CD4-positive, CD25-positive, alpha-beta regulatory T cell (primary cell): ENCODE measurements around the gene LCN6. TPM values are rescaled to one million over a fixed set of nuclear protein-coding genes. Genes with fewer than 3 reads are reported as not detected.
"Not testable (repeated sequence)": the region's sequence is repeated elsewhere in the genome, so short reads cannot be mapped to it uniquely, and the experiment has no call there.

Source experiments
- ATAC-seq, 2 donors: fragments of 150-1000 bp; cut with Tn5 transposase; one replicate each; pipeline ENCODE4 v1.10.0; 2021; ENCODE audit warnings: low read depth in 2 of 2, moderate number of reproducible peaks in 2 of 2, moderate library complexity in 1 of 2
- DNase-seq, 3 donors: peaks; one replicate each; pipeline versions ENCODE4 v3.0.0 to v3.0.0-alpha.2; 2012 to 2022; ENCODE audit warnings: mixed read lengths in 1 of 3
- H3K27ac ChIP-seq: one replicate; pipeline ENCODE4 v1.7.0; 2013; ENCODE audit warnings: mild to moderate bottlenecking, low read length; ENCODE audit not compliant: insufficient read depth, poor library complexity, severe bottlenecking
- H3K27me3 ChIP-seq: one replicate; pipeline ENCODE4 v1.7.0; 2013; ENCODE audit warnings: low read length; ENCODE audit not compliant: control insufficient read depth, insufficient read depth
- H3K36me3 ChIP-seq: one replicate; pipeline ENCODE4 v1.7.0; 2013; ENCODE audit warnings: mild to moderate bottlenecking, low read length, moderate library complexity; ENCODE audit not compliant: control insufficient read depth, insufficient read depth
- H3K4me1 ChIP-seq: 2 replicates; pipeline ENCODE4 v1.7.0; 2013; ENCODE audit warnings: mild to moderate bottlenecking, low read length; ENCODE audit not compliant: insufficient read depth, control insufficient read depth, poor library complexity, severe bottlenecking
- H3K4me3 ChIP-seq: one replicate; pipeline ENCODE4 v1.7.0; 2013; ENCODE audit warnings: low read depth, mild to moderate bottlenecking, low read length, moderate library complexity
- H3K9me3 ChIP-seq, 2 experiments: 1 replicate in 1 of 2; 2 replicates in 1 of 2; pipeline ENCODE4 v1.7.0; 2013; ENCODE audit warnings: low read length in 2 of 2, mild to moderate bottlenecking in 1 of 2, moderate library complexity in 1 of 2; ENCODE audit not compliant: control insufficient read depth in 2 of 2
- H3K27ac Mint-ChIP-seq, 3 donors: one replicate each; pipeline ENCODE4 v1.8.0; 2020 to 2022; ENCODE audit warnings: mild to moderate bottlenecking in 3 of 3, mixed read lengths in 3 of 3, moderate library complexity in 2 of 3
- H3K27me3 Mint-ChIP-seq: one replicate; pipeline ENCODE4 v1.8.0; 2022; ENCODE audit warnings: mild to moderate bottlenecking, mixed read lengths
- H3K36me3 Mint-ChIP-seq: one replicate; pipeline ENCODE4 v1.8.0; 2020; ENCODE audit warnings: mixed read lengths
- H3K4me1 Mint-ChIP-seq, 4 donors: one replicate each; pipeline ENCODE4 v1.8.0; 2020 to 2022; ENCODE audit warnings: mixed read lengths in 4 of 4, mild to moderate bottlenecking in 1 of 4
- H3K4me3 Mint-ChIP-seq, 4 donors: one replicate each; pipeline ENCODE4 v1.8.0; 2020 to 2022; ENCODE audit warnings: mild to moderate bottlenecking in 4 of 4, mixed read lengths in 4 of 4, moderate library complexity in 3 of 4
- H3K9me3 Mint-ChIP-seq, 7 donors: one replicate each; pipeline ENCODE4 v1.8.0; 2020 to 2022; ENCODE audit warnings: mixed read lengths in 7 of 7, mild to moderate bottlenecking in 3 of 7, moderate library complexity in 2 of 7
- polyA plus RNA-seq, 4 donors: library from polyadenylated mRNA; unstranded; fragments of 300-500 nt; fragmentation: Illumina TruSeq; gene quantifications; one replicate each; pipeline ENCODE4 v1.2.3, GENCODE V29; 2021
- total RNA-seq: library from RNA; stranded (reverse); gene quantifications from one replicate; pipeline ENCODE4 v1.2.3, GENCODE V29; 2022

The LCN6 gene
- total and polyA plus RNA-seq, 5 donors from 2014 or later: not detected

- Histone ChIP-seq H3K27me3 (no peaks in the 10 kb centered on the region), H3K27ac (no peak overlapping the region), H3K4me3 (no peak overlapping the region), H3K36me3 (no peaks in the 10 kb centered on the region), H3K9me3 (peaks cover 9 to 20% of the 10 kb centered on the region in 2 experiments), H3K4me1 (no peaks in the 10 kb centered on the region)
- H3K27me3 Mint-ChIP-seq: peaks cover 10% of the 10 kb centered on the region
- no peaks in the 10 kb centered on the region for H3K36me3 Mint-ChIP-seq
- peaks cover 0 to 5% (median 0%) of the 10 kb centered on the region in 4 donors for H3K4me1 Mint-ChIP-seq
- no peak overlapping the region for H3K27ac Mint-ChIP-seq
- H3K4me3 Mint-ChIP-seq: no peak overlapping the region
- no peak for ATAC-seq
- DNase-seq: no peak
- H3K9me3 Mint-ChIP-seq: peaks cover 2 to 17% (median 6%) of the 10 kb centered on the region in 7 donors
Observed at GRCh38 chr9:136756134-136756438, 7.8 kb upstream of the LCN6 start.

GRCh38 chr9:136755302-136756133 lies 7.2 kb upstream of the LCN6 start:
- not testable (repeated sequence) for ATAC-seq, H3K4me3 Mint-ChIP-seq, H3K27ac Mint-ChIP-seq, H3K4me1 ChIP-seq, H3K4me1 Mint-ChIP-seq, H3K4me3 ChIP-seq, H3K36me3 Mint-ChIP-seq, DNase-seq, H3K27me3 ChIP-seq, H3K27ac ChIP-seq, H3K36me3 ChIP-seq
- peaks cover 2 to 22% (median 6%) of the 10 kb centered on the region in 7 donors for H3K9me3 Mint-ChIP-seq
- H3K27me3 Mint-ChIP-seq: peaks cover 12% of the 10 kb centered on the region
- peaks cover 12 to 21% of the 10 kb centered on the region in 2 experiments for H3K9me3 ChIP-seq

- Histone ChIP-seq H3K4me3 (no peak overlapping the region), H3K27me3 (no peaks in the 10 kb centered on the region), H3K4me1 (no peaks in the 10 kb centered on the region), H3K9me3 (peaks cover 12 to 21% of the 10 kb centered on the region in 2 experiments), H3K36me3 (no peaks in the 10 kb centered on the region), H3K27ac (no peak overlapping the region)
- no peak for ATAC-seq
- H3K27ac Mint-ChIP-seq: no peak overlapping the region
- H3K4me1 Mint-ChIP-seq: no peaks in the 10 kb centered on the region
- H3K36me3 Mint-ChIP-seq: no peaks in the 10 kb centered on the region
- DNase-seq: no peak
- H3K9me3 Mint-ChIP-seq: peaks cover 2 to 22% (median 7%) of the 10 kb centered on the region in 7 donors
- no peak overlapping the region for H3K4me3 Mint-ChIP-seq
- peaks cover 15% of the 10 kb centered on the region for H3K27me3 Mint-ChIP-seq
Observed at GRCh38 chr9:136754626-136755301, 6.4 kb upstream of the LCN6 start.

GRCh38 chr9:136754059-136754572 lies 5.8 kb upstream of the LCN6 start:
- Mint-ChIP-seq H3K4me1 (no peaks in the 10 kb centered on the region), H3K27ac (no peak overlapping the region), H3K4me3 (no peak overlapping the region), H3K9me3 (peaks cover 2 to 22% (median 7%) of the 10 kb centered on the region in 7 donors), H3K27me3 (peaks cover 15% of the 10 kb centered on the region), H3K36me3 (no peaks in the 10 kb centered on the region)
- Histone ChIP-seq H3K4me3 (no peak overlapping the region), H3K27ac (no peak overlapping the region), H3K4me1 (no peaks in the 10 kb centered on the region), H3K36me3 (no peaks in the 10 kb centered on the region), H3K27me3 (no peaks in the 10 kb centered on the region), H3K9me3 (peaks cover 12 to 21% of the 10 kb centered on the region in 2 experiments)
- DNase-seq (no peak), ATAC-seq (no peak)

GRCh38 chr9:136753371-136754058 lies 5.2 kb upstream of the LCN6 start:
- Histone ChIP-seq H3K4me1 (no peaks in the 10 kb centered on the region), H3K27me3 (no peaks in the 10 kb centered on the region)

GRCh38 chr9:136751814-136752213 lies 3.5 kb upstream of the LCN6 start:
- ATAC-seq (no peak), DNase-seq (no peak)
- Mint-ChIP-seq H3K4me1 (no peaks in the 10 kb centered on the region), H3K27ac (no peak overlapping the region), H3K36me3 (no peaks in the 10 kb centered on the region), H3K9me3 (peaks cover 2 to 22% (median 7%) of the 10 kb centered on the region in 7 donors), H3K27me3 (peaks cover 15% of the 10 kb centered on the region), H3K4me3 (no peak overlapping the region)
- Histone ChIP-seq H3K27ac (no peak overlapping the region), H3K9me3 (peaks cover 12 to 21% of the 10 kb centered on the region in 2 experiments), H3K36me3 (no peaks in the 10 kb centered on the region), H3K4me1 (no peaks in the 10 kb centered on the region), H3K27me3 (no peaks in the 10 kb centered on the region), H3K4me3 (no peak overlapping the region)

More at GRCh38 chr9:136753371-136754058, 5.2 kb upstream of the LCN6 start:
- Histone ChIP-seq H3K9me3 (peaks cover 12 to 21% of the 10 kb centered on the region in 2 experiments), H3K36me3 (no peaks in the 10 kb centered on the region), H3K4me3 (no peak overlapping the region), H3K27ac (no peak overlapping the region)
- Mint-ChIP-seq H3K9me3 (peaks cover 2 to 22% (median 7%) of the 10 kb centered on the region in 7 donors), H3K27ac (no peak overlapping the region), H3K4me3 (no peak overlapping the region), H3K36me3 (no peaks in the 10 kb centered on the region), H3K27me3 (peaks cover 15% of the 10 kb centered on the region), H3K4me1 (no peaks in the 10 kb centered on the region)
- DNase-seq (no peak), ATAC-seq (no peak)

GRCh38 chr9:136751244-136751643 lies 2.9 kb upstream of the LCN6 start:
- no peak for ATAC-seq
- Histone ChIP-seq H3K9me3 (peaks cover 12 to 21% of the 10 kb centered on the region in 2 experiments), H3K4me1 (no peaks in the 10 kb centered on the region), H3K4me3 (no peak overlapping the region), H3K27me3 (no peaks in the 10 kb centered on the region), H3K36me3 (no peaks in the 10 kb centered on the region), H3K27ac (no peak overlapping the region)
- Mint-ChIP-seq H3K9me3 (peaks cover 2 to 22% (median 7%) of the 10 kb centered on the region in 7 donors), H3K4me3 (no peak overlapping the region), H3K27me3 (peaks cover 15% of the 10 kb centered on the region), H3K4me1 (no peaks in the 10 kb centered on the region), H3K27ac (no peak overlapping the region), H3K36me3 (no peaks in the 10 kb centered on the region)
- no peak for DNase-seq
